AG09309 (cell line): ENCODE data around the gene MTIF3.
"Not testable (repeated sequence)": the region's sequence is repeated elsewhere in the genome, so short reads cannot be mapped to it uniquely, and the experiment has no call there.

ENCODE experiments used
- DNase-seq: peaks from one replicate; pipeline ENCODE4 v3.0.0-alpha.2; 2010; ENCODE audit warnings: low read depth
- H3K4me3 ChIP-seq: 2 replicates; pipeline ENCODE4 v1.5.1; 2011; ENCODE audit warnings: mild to moderate bottlenecking, low read depth, low read length, moderate library complexity; ENCODE audit not compliant: control insufficient read depth
- TF ChIP-seq, protein P1 (sequence below): IDR thresholded peaks from 2 replicates; pipeline ENCODE4 v1.5.1; 2011; ENCODE audit warnings: mild to moderate bottlenecking, low read depth, low read length, inconsistent platforms; ENCODE audit not compliant: insufficient read depth, control insufficient read depth; ENCODE audit errors: missing control alignments

The MTIF3 gene

DNA sequence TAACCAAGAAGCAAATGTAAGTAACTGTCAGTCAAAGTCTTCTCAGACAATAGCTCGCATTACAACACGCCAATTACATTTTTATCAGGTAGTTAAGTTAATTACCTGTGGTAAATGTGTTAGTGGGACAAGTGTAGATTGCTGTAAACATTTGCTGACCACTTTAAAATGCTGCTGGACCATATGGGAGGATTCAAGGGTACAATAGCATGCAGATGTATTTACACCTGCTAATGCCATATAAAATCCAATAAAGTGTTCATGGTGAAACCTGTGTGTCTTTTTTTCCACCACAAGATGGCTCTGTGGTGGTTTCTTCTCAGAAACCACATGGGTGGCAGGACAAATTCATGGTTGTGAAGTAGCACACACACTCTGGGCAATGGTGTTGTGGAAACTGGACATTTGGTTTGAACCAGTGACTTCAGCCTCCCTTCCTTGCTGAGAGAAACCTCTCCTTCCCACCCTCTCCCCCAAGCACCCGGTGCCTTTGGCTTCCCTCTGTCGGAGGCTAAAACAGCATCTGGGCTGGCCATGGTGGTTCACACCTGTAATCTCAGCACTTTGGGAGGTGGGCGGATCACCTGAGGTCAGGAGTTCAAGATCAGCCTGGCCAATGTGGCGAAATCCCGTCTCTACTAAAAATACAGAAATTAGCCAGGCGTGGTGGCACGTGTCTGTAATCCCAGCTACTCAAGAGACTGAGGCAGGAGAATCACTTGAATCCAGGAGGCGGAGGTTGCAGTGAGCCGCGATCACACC, 44.0 kb downstream of the MTIF3 start:
- TF ChIP-seq, protein P1, sequence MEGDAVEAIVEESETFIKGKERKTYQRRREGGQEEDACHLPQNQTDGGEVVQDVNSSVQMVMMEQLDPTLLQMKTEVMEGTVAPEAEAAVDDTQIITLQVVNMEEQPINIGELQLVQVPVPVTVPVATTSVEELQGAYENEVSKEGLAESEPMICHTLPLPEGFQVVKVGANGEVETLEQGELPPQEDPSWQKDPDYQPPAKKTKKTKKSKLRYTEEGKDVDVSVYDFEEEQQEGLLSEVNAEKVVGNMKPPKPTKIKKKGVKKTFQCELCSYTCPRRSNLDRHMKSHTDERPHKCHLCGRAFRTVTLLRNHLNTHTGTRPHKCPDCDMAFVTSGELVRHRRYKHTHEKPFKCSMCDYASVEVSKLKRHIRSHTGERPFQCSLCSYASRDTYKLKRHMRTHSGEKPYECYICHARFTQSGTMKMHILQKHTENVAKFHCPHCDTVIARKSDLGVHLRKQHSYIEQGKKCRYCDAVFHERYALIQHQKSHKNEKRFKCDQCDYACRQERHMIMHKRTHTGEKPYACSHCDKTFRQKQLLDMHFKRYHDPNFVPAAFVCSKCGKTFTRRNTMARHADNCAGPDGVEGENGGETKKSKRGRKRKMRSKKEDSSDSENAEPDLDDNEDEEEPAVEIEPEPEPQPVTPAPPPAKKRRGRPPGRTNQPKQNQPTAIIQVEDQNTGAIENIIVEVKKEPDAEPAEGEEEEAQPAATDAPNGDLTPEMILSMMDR: peak; percentile 59
- no peak for DNase-seq

DNA sequence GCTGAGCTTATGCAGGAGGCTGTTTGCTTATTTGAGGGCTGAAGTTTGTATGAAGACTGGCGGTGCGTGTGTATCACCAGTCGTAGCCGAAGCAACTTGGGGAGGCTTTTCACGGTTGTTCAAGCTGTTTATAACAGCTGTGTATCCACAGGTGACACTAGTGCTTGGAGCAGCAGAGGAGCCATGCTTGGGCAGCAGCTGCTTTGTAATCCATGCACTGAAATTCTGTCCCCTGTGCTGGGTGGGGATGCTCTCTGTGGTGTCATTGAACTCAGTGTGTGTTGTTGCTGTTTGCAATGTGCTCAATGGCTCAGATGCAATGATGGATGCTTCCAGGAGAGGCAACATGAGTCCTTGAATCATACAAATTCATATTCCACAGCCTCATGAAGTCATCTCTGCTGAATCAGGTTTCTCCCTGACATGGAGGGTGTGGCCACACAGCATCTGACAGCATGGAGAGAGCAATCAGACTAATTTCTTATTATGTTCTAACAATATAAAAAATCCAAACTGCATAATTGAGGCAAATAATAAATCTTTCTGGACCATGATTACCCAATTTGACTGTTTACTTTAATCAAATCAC, 44.7 kb downstream of the MTIF3 start:
- H3K4me3 ChIP-seq: no peak overlapping the region
- DNase-seq: no peak
- TF ChIP-seq, protein P1: no peak

More for the DNA sequence above, 44.0 kb downstream of the MTIF3 start:
- no peak overlapping the region for H3K4me3 ChIP-seq

DNA sequence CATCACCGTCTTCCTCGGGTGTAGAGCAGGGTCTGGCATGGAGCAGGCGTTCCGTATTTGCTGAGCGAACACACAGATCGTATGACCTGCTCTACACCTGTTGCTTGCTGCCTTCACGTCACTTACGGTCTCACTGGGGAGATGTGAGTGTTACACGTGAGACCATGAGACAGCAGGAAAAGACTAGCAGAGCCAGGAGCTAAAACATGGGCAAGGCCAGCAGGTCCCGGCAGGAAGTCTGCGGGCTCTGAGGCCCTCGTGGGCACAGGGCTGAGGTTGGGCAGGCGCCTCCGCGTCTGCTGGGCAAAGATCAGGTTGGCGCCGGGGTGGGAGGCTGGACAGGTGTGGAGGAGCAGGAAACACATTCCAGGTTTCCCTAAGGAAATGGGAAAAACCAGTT, 45.7 kb downstream of the MTIF3 start:
- TF ChIP-seq, protein P1: no peak
- no peak for DNase-seq
- no peak overlapping the region for H3K4me3 ChIP-seq

DNA sequence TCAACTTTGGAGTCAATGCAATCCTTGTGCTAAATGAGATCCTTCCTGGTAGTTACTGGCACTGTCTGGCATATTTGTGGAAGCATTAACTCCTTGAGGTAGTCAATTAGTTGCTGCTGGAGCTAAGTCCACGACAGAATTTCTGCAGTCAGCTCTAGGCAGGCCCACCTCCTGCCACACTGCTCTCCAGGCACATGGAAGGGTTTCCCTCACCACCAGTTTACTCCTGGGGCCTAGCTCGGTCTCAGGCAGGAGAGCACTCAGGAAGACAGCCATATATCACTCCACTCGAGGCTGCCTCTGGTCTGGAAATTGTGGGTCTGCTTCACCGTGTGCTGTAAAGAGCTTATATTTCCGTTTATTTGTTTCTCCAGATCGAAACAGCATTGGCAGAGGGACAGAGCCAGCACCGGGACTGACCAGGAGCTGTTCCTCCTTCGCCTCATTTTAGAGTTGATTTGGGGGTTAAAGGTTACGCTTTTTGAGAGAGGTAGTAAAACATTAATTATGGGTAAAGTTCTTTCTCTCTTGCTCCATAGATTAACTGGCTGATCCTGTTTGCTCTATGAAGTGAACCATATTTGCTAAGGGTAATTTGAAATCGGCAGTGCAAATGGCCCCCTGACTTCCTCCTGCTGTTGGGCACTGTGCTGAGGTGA, 46.5 kb downstream of the MTIF3 start:
- no peak for DNase-seq
- no peak overlapping the region for H3K4me3 ChIP-seq
- TF ChIP-seq, protein P1: no peak

DNA sequence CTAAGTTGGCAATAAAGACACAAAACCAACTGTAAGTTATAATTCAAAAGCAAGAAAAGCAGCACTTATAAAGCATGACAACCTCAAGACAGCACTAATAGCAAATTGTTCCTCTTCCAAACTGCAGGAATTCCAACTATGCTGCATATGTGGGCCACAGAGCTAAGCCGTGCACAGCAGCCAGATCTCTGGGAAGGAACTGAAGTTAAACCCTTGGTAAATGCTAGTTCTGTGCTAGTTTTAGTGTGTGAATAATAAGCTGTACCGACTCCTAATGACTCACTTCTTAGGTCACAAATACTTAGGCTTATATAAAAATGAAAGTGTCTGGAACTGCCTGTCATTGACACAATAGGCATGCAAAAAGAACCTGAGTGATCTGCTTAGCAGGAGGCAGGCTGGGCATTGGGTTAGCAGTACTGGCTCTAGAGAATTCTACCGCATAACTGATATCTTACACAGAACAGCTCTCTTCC, 47.1 kb downstream of the MTIF3 start:
- TF ChIP-seq, protein P1: no peak
- no peak overlapping the region for H3K4me3 ChIP-seq
- DNase-seq: peak; percentile 65

DNA sequence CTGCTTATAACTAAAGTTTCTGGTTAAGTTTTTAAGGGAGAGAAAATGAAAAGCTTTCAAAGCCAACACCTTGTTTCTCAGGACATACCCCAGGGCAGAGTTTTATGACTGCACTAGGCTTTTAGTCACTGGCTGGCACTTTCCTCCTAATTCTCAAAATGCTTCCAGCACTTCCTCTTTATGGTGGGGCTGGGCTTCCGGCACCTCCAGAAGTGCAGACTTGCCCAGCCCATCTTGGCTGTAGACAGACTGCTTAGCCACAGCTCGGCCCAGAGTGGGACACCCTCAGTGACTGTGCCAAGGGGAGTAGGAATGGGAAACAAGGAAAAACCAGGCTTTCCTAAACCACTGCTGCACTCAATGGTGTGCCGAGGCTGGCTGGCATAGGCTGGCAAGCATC, 49.2 kb downstream of the MTIF3 start:
- DNase-seq: no peak

DNA sequence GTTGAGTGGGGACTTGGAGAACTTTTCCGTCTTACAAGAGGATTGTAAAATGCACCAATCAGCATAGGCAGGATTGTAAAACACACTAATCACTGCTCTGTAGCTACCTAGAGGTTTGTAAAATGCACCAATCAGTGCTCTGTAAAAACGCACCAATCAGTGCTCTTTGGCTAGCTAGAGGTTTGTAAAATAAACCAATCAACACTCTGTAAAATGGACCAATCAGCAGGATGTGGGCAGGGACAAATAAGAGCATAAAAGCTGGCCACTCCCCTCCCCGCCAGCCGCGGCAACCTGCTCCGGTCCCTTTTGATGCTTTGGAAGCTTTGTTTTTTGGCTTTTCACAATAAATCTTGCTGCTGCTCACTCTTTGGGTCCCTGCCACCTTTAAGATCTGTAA, 50.0 kb downstream of the MTIF3 start:
- not testable (repeated sequence) for H3K4me3 ChIP-seq, DNase-seq

More for the DNA sequence above, 49.2 kb downstream of the MTIF3 start:
- no peak overlapping the region for H3K4me3 ChIP-seq
- TF ChIP-seq, protein P1: no peak
